Suprapubic skin (tissue), 4 donors: ENCODE data around the gene TMEM179. TPM values are rescaled to one million over a fixed set of nuclear protein-coding genes. Genes with fewer than 3 reads are reported as not detected.

Source experiments
- DNase-seq, 2 donors: peaks; one replicate each; pipeline ENCODE4 v3.0.0-alpha.2; 2019; ENCODE audit warnings: low spot score in 2 of 2
- H3K27ac ChIP-seq: fragments of 200-600 bp; sonication (generic); one replicate; pipeline ENCODE4 v1.5.1; 2019
- H3K27me3 ChIP-seq: fragments of 200-600 bp; sonication (generic); one replicate; pipeline ENCODE4 v1.5.1; 2019
- H3K36me3 ChIP-seq: fragments of 200-600 bp; sonication (generic); one replicate; pipeline ENCODE4 v1.5.1; 2019
- H3K4me1 ChIP-seq: fragments of 200-600 bp; sonication (generic); one replicate; pipeline ENCODE4 v1.5.1; 2019
- H3K4me3 ChIP-seq: fragments of 200-600 bp; sonication (generic); one replicate; pipeline ENCODE4 v1.5.1; 2019; ENCODE audit warnings: mild to moderate bottlenecking
- H3K9me3 ChIP-seq: fragments of 200-600 bp; sonication (generic); one replicate; pipeline ENCODE4 v1.5.1; 2019
- CTCF ChIP-seq, 2 donors: fragments of 200-600 bp in 1 of 2; fragments of 450-650 bp in 1 of 2; sonication (generic) in 1 of 2; IDR thresholded peaks; one replicate each; pipeline ENCODE4 v1.5.1; 2016 to 2019; ENCODE audit warnings: antibody characterized with exemption in 2 of 2, mild to moderate bottlenecking in 1 of 2, moderate library complexity in 1 of 2
- EP300 ChIP-seq: sonication (generic); formaldehyde crosslinking; IDR thresholded peaks from one replicate; pipeline ENCODE4 v1.6.1; 2017; ENCODE audit warnings: antibody characterized with exemption
- POLR2A ChIP-seq, 2 donors: fragments of 450-650 bp; IDR thresholded peaks; one replicate each; pipeline ENCODE4 v1.6.1; 2017; ENCODE audit warnings: antibody characterized with exemption in 2 of 2, mild to moderate bottlenecking in 2 of 2, moderate library complexity in 2 of 2
- POLR2AphosphoS5 ChIP-seq, 3 donors: sonication (generic); formaldehyde crosslinking; IDR thresholded peaks; one replicate each; pipeline ENCODE4 v1.6.1; 2017; ENCODE audit warnings: antibody characterized with exemption in 3 of 3
- WGBS: methylation state at CpG from one replicate; pipeline ENCODE4 v1.1.5; 2018; 5-methylcytosine and 5-hydroxymethylcytosine counted together
- total RNA-seq, 4 donors: library from RNA; depleted of rRNA; stranded (reverse); fragments of >200 nt; gene quantifications; one replicate each; pipeline ENCODE4 v1.1.0, GENCODE V29; 2016

Gene TMEM179
- total RNA-seq, 4 donors from 2014 or later = not detected

- H3K36me3 ChIP-seq = no peaks in the 10 kb centered on the region
- 80% methylated on average over 8 of the region's 26 CpGs for WGBS
- H3K4me1 ChIP-seq = no peaks in the 10 kb centered on the region
- H3K9me3 ChIP-seq = no peaks in the 10 kb centered on the region
- TF ChIP-seq POLR2A (IDR thresholded peaks at IDR 0.05) (no peak), EP300 (no peak), CTCF (IDR thresholded peaks at IDR 0.05) (no peak), POLR2AphosphoS5 (IDR thresholded peaks at IDR 0.05) (no peak)
- no peak overlapping the region for H3K4me3 ChIP-seq
- DNase-seq = no peak
- H3K27ac ChIP-seq = no peak overlapping the region
- peaks cover 61% of the 10 kb centered on the region for H3K27me3 ChIP-seq
Observed at GRCh38 chr14:104591506-104592291, 12.9 kb downstream of the TMEM179 start.

- TF ChIP-seq EP300 (no peak), POLR2AphosphoS5 (IDR thresholded peaks at IDR 0.05) (no peak), POLR2A (IDR thresholded peaks at IDR 0.05) (no peak), CTCF (IDR thresholded peaks at IDR 0.05) (no peak)
- H3K36me3 ChIP-seq = no peaks in the 10 kb centered on the region
- no peak overlapping the region for H3K27ac ChIP-seq
- peaks cover 59% of the 10 kb centered on the region for H3K27me3 ChIP-seq
- no peaks in the 10 kb centered on the region for H3K4me1 ChIP-seq
- 60% methylated on average over 1 of the region's 7 CpGs for WGBS
- H3K4me3 ChIP-seq = no peak overlapping the region
- DNase-seq = no peak
- no peaks in the 10 kb centered on the region for H3K9me3 ChIP-seq
Observed at GRCh38 chr14:104591031-104591430, 13.5 kb downstream of the TMEM179 start.

GRCh38 chr14:104590240-104590965 lies 14.2 kb downstream of the TMEM179 start:
- H3K4me1 ChIP-seq = no peaks in the 10 kb centered on the region
- no peak for TF ChIP-seq POLR2AphosphoS5 (IDR thresholded peaks at IDR 0.05)
- TF ChIP-seq CTCF (IDR thresholded peaks at IDR 0.05) = no peak
- no peak for TF ChIP-seq POLR2A (IDR thresholded peaks at IDR 0.05)
- no peak for TF ChIP-seq EP300
- no peak overlapping the region for H3K4me3 ChIP-seq
- DNase-seq = no peak
- WGBS = 82% methylated on average over 20 of the region's 23 CpGs
- no peak overlapping the region for H3K27ac ChIP-seq
- H3K27me3 ChIP-seq = peaks cover 54% of the 10 kb centered on the region
- no peaks in the 10 kb centered on the region for H3K9me3 ChIP-seq
- no peaks in the 10 kb centered on the region for H3K36me3 ChIP-seq

- H3K9me3 ChIP-seq = no peaks in the 10 kb centered on the region
- H3K27ac ChIP-seq = no peak overlapping the region
- H3K4me3 ChIP-seq = no peak overlapping the region
- peaks cover 56% of the 10 kb centered on the region for H3K27me3 ChIP-seq
- no peaks in the 10 kb centered on the region for H3K36me3 ChIP-seq
- no peaks in the 10 kb centered on the region for H3K4me1 ChIP-seq
- DNase-seq = no peak
- WGBS = 79% methylated on average over 22 of the region's 26 CpGs
- TF ChIP-seq POLR2AphosphoS5 (IDR thresholded peaks at IDR 0.05) = no peak
- TF ChIP-seq CTCF (IDR thresholded peaks at IDR 0.05) = no peak
- no peak for TF ChIP-seq EP300
- no peak for TF ChIP-seq POLR2A (IDR thresholded peaks at IDR 0.05)
Observed at GRCh38 chr14:104589338-104590195, 15.0 kb downstream of the TMEM179 start.
